Ishikawa (cell line): ENCODE results near the gene CBX8.

ENCODE experiments used
- CEBPB ChIP-seq: IDR thresholded peaks from 2 replicates; pipeline ENCODE4 v1.6.1; 2012
- CREB1 ChIP-seq: IDR thresholded peaks from 2 replicates; pipeline ENCODE4 v1.6.1; 2012; ENCODE audit warnings: low read depth
- EGR1 ChIP-seq: IDR thresholded peaks from 2 replicates; pipeline ENCODE4 v1.6.1; 2012
- EP300 ChIP-seq: IDR thresholded peaks from 2 replicates; pipeline ENCODE4 v1.6.1; 2012; ENCODE audit warnings: borderline replicate concordance
- FOXM1 ChIP-seq: IDR thresholded peaks from 2 replicates; pipeline ENCODE4 v1.6.1; 2012; ENCODE audit warnings: low read depth, borderline replicate concordance
- MAX ChIP-seq: IDR thresholded peaks from 2 replicates; pipeline ENCODE4 v1.6.1; 2012
- NFIC ChIP-seq: IDR thresholded peaks from 2 replicates; pipeline ENCODE4 v1.6.1; 2012
- RAD21 ChIP-seq: IDR thresholded peaks from 2 replicates; pipeline ENCODE4 v1.6.1; 2012; ENCODE audit warnings: low read depth
- REST ChIP-seq: IDR thresholded peaks from 2 replicates; pipeline ENCODE4 v1.6.1; 2012; ENCODE audit warnings: low read depth, mild to moderate bottlenecking
- TAF1 ChIP-seq: IDR thresholded peaks from 2 replicates; pipeline ENCODE4 v1.6.1; 2012; ENCODE audit warnings: low read depth, mild to moderate bottlenecking
- TCF12 ChIP-seq: IDR thresholded peaks from 2 replicates; pipeline ENCODE4 v1.6.1; 2012; ENCODE audit warnings: low read depth
- TEAD4 ChIP-seq: IDR thresholded peaks from 2 replicates; pipeline ENCODE4 v1.6.1; 2012
- USF1 ChIP-seq: IDR thresholded peaks from 2 replicates; pipeline ENCODE4 v1.6.1; 2012
- YY1 ChIP-seq: IDR thresholded peaks from 2 replicates; pipeline ENCODE4 v1.6.1; 2012; ENCODE audit warnings: low read depth
- ZBTB7A ChIP-seq: IDR thresholded peaks from 2 replicates; pipeline ENCODE4 v1.6.1; 2012; ENCODE audit warnings: low read depth

The CBX8 gene

GRCh38 chr17:79796763-79797491 is at the start of gene CBX8:
TSS of gene CBX8 (minus strand) at chr17:79797077. CDS start at chr17:79796998, 79 bp downstream.
- TF ChIP-seq TAF1 (0 out of 2 replicates have a peak, but pooled peaks have one; percentile 21), EP300 (no peak), RAD21 (no peak), ZBTB7A (peak; percentile 26; the same call in 1 of the 2 replicates), TEAD4 (no peak), CREB1 (peak; percentile 83), FOXM1 (peak; percentile 47; the same call in 1 of the 2 replicates), NFIC (no peak), REST (no peak), TCF12 (peak; percentile 45; the same call in 1 of the 2 replicates), USF1 (peak; percentile 72), EGR1 (peak; percentile 76), MAX (peak; percentile 79), CEBPB (no peak), YY1 (0 out of 2 replicates have a peak, but pooled peaks have one; percentile 30)

- TF ChIP-seq EGR1: no peak
- TF ChIP-seq YY1: no peak
- no peak for TF ChIP-seq TEAD4
- TF ChIP-seq TCF12: no peak
- no peak for TF ChIP-seq CREB1
- TF ChIP-seq EP300: no peak
- no peak for TF ChIP-seq FOXM1
- no peak for TF ChIP-seq REST
- no peak for TF ChIP-seq MAX
- TF ChIP-seq NFIC: no peak
- no peak for TF ChIP-seq TAF1
- TF ChIP-seq USF1: no peak
- TF ChIP-seq CEBPB: no peak
- TF ChIP-seq ZBTB7A: no peak
- no peak for TF ChIP-seq RAD21
Observed at GRCh38 chr17:79845601-79845949, 48.7 kb upstream of the CBX8 start.

- peak; percentile 74 for TF ChIP-seq ZBTB7A
- TF ChIP-seq EGR1: no peak
- peak; percentile 52; the same call in 1 of the 2 replicates for TF ChIP-seq RAD21
Observed at GRCh38 chr17:79844869-79845600, 48.2 kb upstream of the CBX8 start.

GRCh38 chr17:79843816-79844800 is 47.2 kb upstream of the CBX8 start:
- peak; percentile 17; the same call in 1 of the 2 replicates for TF ChIP-seq TCF12
- peak; percentile 62 for TF ChIP-seq TAF1
- TF ChIP-seq CREB1: no peak
- peak; percentile 66; the same call in 1 of the 2 replicates for TF ChIP-seq ZBTB7A
- no peak for TF ChIP-seq REST
- TF ChIP-seq YY1: no peak; the same call in 1 of the 2 replicates
- peak; percentile 63 for TF ChIP-seq MAX
- TF ChIP-seq CEBPB: no peak
